Kasumi-1 (cell line): ENCODE results near the gene UBE2R2.
A peak's percentile ranks its signal among the peaks of the same experiment; 100 is the strongest.
"Not testable (repeated sequence)": the region's sequence is repeated elsewhere in the genome, so short reads cannot be mapped to it uniquely, and the experiment has no call there.

Source experiments
- DNase-seq, 2 experiments: peaks; one replicate each; lab custom pipeline; 2025; lab: John Stamatoyannopoulos, UW

The UBE2R2 gene

DNA sequence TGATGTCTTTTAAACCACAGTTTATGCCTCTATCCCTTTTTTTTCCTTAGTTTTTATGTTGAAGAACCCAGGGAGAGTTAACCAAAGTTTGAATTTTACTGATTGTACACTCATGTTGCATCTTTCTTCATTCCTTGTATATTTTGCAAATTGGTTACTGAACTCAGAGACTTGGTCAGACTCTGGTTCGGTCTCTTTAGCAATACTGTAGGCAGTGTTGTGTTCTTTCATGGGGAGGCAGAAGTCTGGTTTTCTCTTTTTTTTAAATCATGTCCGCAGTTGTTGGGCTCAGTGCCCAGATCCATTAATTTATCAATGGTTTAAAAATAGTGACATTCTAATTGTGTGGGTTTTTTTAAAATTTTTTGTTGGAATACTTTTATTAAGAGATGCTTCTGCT is 23.4 kb downstream of the UBE2R2 start:
- DNase-seq = no peak

DNA sequence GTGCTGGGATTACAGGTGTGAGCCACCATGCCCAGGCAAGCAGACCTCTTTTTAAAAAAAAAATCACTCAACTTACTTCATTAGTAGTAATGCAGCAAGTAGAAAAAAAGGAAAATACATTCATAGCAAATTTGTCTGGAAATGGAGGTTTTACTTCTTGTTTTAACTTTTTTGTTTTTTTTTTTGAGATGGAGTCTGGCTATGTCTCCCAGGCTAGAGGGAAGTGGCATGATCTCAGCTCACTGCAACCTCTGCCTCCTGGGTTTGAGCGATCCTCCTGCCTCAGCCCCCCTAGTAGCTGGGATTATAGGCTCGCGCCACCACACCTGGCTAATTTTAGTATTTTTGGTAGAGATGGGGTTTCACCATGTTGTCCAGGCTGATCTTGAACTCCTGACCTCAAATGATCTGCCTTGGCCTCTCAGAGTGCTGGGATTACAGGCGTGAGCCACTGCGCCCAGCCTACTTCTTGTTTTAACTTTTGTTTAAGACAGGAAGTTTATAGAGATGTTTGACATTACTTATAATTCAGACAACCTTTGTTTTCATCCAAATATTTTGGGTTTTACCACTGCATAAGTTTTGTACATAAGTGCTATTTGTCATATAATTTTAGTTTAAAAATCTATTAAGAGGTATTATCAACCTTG is 26.5 kb downstream of the UBE2R2 start:
- DNase-seq = no peak

DNA sequence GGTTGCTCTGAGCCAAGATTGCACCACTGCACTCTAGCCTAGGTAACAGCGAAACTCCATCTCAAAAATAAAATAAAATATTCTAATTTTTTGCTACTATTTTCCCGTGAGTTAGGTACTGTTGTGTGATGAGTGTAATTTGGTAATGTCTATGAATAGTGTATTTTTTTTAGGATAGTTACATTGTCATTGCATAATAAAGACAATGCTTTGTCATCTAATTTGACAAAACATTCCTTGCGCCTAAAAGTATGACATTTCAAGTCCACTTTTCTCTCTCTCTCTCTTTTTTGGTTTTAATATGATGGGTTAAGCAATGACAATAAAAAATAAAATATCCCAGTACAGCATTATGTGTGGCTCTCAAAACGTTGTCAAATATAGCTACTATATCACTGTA is 29.3 kb downstream of the UBE2R2 start:
- no peak for DNase-seq

DNA sequence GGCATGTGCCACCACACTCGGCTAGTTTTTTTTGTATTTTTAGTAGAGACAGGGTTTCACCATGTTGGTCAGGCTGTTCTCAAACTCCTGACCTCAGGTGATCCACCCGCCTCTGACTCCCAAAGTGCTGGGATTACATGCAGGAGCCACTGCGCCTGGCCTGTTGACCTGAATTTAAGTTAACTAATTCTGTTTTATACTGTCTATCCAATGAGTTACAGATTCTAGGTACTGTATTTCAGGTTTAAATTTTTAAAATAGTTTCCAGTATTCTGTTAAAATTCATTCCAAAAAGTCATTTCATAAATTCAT is 30.9 kb downstream of the UBE2R2 start:
- DNase-seq = not testable (repeated sequence)

DNA sequence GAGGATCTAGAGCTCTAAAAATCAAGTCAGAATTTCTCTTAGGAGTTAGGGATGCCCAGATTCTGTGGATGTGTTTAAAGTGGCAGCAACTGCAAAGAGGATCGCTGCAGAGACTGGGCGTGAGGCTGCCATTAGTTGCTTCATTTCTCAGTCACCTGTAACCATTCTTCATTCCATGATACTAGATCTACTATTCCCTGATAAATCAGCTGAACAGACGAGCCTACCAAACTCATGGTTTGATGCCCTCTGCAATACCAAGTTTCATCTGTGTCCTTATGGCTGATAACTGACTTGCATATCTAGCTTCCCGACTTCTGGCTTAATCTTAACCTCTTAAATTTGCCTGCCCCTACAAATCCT is 33.3 kb downstream of the UBE2R2 start:
- no peak for DNase-seq

DNA sequence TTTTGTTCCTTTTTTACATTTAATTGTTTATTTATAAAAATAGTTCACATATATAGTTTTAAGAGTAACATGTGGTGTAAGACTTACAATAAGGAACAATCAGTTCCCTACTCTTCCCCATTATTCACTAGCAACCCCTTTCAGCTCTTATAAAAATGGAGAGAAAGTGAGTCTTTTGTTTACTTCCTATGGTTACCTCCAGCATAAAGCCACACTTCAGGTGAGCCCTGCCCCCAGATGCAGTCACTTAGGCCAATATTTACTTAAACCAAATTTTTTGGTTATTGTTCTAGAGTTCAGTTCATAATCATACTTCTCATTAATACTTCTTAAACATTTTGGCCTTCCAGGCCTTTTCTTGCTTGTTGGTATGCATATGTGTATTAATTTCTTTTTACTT is 33.7 kb downstream of the UBE2R2 start:
- no peak for DNase-seq

DNA sequence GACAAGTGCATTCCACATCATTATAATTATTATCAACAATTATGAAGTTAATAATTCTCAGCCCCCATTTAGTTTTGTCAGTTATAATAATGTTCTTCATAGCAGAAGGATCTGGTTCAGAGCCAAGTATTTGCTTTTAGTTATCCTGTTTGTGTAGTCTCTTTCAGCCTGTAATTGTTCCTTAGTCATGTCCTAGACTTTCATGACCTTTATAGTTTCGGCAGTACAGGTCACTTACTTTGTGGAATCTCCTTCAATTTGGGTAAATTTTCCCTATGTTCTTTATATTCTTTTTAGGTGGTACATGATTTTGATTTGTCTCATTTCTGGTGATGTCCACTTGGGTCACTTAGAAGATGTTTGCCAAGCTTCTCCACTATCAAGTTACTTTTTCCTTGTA is 34.3 kb downstream of the UBE2R2 start:
- DNase-seq = no peak

DNA sequence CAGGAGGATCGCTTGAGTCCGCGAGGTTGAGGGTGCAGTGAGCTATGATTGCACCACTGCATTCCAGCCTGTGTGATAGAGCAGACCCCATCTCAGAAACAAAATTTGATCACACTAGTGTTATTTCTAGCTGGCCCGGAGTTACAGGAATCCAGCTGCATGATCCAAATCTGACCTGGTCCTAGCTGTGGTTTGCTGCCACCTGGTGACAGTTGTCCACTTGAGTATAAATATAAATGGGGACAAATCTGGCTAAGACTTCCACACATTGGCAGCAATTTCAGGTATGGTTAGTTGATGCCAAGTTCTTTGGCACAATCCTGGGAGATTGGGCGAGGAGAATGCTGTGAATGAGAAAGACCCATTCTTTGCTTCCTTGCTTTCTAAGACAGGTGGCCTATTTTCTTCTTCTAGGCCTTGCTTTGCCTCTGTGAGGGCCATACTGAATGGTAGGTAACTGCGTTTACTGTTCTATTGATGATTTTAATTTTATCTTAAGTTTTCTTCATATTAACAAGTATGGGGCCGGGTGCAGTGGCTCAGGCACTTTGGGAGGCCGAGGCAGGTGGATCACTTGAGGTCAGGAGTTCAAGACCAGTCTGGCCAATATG is 35.4 kb downstream of the UBE2R2 start:
- peak in 1 of 2 experiments; percentile 24 for DNase-seq

DNA sequence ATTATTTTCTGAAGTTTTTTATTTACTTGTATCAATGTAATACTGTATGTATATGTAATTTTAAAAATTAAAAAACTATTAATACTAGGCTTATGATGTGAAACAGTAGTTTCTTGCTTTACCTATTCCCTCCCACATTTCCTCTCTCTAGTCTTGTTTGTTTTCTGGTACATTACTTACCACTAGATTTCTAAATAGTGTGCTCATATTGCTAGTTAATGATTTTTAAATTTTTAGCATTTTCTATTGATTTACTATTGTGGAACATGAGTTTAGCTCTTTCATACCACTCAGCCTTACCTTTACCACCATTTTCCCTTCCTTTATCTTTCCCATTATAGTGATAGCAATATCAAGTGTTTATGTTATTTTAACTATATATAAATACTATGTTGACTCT is 39.3 kb downstream of the UBE2R2 start:
- DNase-seq = no peak

DNA sequence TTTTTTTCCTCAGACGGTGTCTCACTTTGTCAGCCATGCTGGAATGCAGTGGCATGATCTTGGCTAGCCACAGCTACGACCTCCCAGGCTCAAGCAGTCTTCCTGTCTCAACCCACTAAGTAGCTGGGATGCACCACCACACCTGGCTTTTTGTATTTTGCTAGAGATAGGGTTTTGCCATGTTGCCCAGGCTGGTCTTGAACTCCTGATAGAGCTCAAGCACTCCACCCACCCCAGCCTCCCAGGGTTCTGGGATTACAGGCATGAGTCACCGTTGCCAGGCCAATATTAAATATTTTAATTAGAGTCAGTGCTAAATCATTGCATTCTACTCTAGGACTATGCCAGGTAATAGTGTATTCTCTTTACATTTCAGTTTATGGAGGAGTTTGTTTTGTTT is 41.5 kb downstream of the UBE2R2 start:
- no peak for DNase-seq

DNA sequence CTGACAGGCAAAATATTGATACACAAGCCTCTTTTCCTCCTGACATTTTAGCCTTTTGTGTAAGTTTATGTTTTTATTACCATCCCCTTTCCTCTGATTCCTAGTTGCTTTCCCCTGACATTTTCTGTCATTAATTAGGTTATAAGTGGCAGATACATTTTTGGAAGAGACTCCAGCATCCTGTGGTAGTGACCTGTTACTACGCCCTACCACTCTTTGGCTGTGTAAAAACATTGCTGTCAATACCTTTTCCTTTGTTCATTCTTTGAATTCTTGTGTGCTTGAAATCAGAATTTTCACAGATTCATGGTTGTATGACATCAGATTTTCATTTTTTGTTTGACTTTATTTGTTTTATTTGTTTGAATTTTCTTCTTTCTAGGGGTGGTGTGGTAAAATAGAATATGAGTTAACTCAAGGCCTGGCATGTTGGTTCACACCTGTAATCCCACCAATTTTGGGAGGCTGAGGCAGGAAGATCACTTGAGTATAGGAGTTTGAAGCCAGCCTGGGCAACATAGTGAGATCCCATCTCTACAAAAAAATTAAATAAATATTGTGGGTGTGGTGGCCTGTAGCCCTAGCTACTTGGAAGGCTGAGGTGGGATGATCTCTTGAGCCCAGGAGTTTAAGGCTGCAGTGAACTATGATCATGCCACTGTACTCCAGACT is 43.4 kb downstream of the UBE2R2 start:
- peak in 1 of 2 experiments; percentile 22 for DNase-seq

DNA sequence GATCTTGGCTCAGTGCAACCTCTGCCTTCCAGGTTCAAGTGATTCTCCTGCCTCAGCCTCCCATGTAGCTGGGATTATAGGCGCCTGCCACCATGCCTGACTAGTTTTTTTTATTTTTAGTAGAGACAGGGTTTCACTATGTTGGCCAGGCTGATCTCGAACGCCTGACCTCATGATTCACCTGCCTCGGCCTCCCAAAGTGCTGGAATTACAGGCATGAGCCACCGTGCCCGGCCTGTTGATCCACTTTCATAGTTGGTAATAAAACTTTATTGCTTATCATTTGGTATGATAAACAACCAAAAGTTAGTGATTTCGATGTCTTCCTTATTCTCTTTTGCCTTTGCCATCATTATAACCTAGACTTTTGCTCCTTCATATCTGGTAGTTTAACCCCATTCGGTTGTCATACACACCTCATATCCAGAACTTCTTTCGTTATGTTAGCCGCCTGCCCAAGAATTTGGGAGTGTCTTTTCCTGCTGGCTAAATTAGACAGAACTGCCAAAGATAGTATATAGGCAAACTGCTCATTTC is 45.0 kb downstream of the UBE2R2 start:
- no peak for DNase-seq

DNA sequence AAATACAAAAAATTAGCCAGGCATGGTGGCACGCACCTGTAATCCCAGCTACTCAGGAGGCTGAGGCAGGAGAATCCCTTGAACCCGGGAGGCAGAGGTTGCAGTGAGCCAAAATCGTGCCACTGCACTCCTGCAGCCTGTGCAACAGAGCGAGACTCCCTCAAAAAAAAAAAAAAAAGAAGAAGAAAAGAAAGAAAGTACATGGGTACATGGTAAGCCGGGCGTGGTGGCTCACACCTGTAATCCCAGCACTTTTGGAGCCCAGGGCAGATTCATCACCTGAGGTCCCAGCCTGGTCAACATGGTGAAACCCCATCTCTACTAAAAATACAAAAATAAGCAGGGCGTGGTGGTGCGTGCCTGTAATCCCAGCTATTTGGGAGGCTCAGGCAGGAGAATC is 46.1 kb downstream of the UBE2R2 start:
- not testable (repeated sequence) for DNase-seq

DNA sequence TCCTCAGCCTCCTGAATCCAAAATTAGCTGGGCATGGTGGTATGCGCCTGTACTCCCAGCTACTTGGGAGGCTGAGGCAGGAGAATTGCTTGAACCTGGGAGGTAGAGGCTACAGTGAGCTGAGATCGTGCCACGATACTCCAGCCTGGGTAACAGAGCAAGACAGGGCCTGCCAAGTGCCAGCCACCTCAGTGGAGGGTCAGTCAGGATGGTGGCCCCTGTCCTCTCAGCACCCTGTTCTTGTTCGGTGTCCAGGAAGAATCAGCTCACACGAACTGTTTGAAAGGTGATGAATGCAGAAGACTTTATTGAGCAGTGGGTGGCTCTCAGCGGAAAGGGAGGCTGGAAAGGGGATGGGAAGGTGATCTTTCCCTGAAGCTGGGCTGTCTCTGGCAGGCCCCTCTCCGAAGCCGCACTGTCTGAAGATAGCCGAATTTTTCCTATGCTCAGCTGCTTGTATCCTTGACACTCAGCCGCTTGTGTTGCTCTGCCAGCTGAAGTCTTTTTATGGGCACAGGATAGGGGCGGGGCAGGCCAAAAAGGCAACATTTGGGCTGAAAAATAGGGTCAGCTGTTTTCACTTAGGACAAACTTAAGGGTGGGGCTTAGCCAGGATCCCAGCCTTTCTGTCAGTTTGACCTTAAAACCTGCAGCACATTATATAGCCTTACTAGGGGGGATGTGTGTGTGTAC is 50.9 kb downstream of the UBE2R2 start:
- no peak for DNase-seq

DNA sequence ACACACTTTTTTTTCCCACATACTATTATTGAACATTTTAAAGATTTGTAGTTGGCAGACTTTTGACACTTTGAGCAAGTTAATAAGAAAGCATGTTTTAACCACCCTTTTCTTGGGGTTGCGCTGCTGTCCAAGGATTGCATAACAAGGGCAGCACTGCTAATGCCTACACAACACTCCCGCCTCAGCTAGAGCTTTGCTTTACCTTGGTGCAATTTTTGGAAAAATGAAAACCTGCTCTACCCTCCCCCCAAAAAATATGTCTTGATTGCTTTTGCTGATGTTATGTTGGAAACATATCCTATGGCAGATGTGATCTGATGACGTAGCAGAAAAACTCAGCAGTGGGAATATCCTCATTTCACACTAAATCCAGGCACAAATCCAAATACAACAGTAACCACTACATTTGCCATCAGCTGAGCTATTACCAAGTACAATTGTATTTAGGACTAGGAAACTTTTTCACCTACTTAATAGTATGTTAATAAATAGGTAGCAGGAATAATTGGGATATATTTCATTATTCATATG is 51.5 kb downstream of the UBE2R2 start:
- DNase-seq = no peak

DNA sequence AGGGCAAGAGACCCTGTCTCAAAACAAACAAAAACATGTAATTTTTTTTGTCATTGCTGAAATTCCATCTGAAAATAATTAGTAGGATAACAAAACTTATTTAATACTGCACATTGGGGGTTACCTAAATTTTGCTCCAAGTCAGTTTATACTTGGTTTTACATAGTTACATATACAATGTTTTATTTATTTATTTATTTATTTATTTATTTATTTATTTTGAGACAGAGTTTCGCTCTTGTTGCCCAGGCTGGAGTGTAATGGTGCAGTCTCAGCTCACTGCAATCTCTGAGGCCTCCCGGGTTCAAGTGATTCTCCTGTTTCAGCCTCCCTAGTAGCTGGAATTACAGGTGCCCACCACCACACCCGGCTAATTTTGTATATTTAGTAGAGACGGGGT is 52.3 kb downstream of the UBE2R2 start:
- not testable (repeated sequence) for DNase-seq

DNA sequence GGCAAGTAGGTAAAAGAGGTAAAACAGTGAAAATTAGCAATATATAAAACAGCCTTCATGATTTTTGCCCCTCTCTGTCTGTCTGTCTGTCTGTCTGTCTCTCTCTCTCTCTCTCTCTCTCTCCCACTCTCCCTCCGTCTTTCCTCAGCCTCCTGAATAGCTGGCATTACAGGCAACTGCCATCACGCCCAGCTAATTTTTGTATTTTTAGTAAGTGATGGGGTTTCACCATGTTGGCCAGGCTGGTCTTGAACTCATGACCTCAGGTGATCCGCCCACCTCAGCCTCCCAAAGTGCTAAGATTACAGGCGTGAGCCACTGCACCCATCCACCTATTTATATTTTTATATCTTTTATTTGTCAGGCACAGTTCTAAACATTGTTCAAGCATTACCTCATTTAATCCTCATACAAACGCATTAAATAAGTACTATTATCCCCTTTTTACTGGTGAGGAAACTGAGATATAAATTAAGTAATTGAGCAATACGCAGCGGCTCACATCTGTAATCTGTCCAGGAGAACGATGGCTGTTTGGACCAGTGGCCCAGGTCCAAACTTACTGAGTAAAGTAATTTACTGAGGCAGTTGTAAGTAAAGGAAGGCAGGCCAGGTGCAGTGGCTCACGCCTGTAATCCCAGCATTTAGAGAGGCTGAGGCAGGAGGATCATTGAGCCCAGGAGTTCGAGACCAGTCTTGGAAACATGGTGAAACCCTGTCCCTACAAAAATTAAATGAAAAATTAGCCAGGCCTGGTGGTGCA is 60.9 kb downstream of the UBE2R2 start:
- no peak for DNase-seq

DNA sequence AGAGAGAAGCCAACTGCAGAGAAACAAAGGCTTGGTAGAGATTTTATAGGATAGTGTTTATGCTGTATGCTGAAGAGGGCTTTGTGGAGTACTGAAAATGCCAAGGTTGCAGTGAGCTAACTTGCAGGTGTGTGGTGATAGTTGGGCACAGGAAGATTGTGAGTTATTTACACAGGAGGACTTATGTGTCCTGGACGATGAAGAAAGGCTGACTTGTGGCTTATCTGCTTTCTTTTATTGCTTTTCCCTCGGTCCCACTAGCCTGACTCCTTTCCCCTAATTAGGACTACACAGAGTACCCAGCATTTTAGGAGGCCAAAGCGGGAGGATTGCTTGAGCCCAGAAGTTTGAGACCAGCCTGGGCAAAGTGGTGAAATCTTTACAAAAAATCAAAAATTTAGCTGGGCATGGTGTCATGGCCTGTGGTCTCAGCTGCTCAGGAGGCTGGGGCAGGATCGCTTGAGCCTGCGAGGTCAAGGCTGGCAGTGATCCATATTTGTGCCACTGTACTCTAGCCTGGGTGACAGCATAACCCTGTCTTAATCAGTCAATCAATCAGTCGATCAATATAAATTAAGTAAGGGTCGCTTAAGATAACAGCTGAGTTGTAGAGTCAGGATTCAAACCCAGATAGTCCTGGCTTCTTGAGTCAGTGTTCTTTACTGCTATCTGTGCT is 61.9 kb downstream of the UBE2R2 start:
- no peak for DNase-seq

DNA sequence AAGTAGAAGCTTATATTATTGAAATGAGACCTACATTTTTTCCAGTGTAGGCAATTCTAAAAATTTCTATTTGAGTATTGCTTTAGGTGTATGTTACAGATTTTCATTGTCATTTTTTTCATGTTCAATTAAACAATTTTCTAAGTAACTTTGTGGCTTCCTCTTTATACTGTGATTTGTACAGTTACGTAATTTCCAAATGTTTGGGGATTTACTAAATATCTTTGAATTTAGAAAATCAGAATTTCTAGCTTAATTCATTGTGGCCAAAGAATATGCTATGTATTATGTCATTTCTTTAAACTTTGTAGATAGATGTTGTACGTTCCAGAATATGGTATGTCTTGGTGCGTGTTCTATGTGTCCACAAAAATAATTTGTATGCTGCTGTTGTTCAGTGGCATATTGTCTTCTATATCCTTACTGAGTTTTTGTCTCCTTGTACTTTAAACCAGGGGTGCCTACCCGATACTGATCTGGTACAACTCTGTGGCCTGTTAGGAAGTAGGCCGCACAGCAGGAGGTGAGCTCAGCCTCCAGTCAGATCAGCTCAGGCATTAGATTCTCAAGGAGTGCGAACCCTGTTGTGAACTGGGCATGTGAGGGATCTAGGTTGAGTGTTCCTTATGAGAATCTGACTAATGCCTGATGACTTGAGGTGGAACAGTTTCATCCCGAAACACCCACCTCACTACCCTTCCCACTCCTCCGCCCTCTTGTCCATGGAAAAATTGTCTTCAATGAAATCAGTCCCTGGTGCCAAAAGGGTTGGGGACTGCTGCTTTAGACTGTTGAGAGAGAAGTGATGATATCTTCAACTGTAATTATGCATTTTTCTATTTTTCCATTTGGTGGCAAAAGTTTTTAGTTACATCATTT is 63.5 kb downstream of the UBE2R2 start:
- DNase-seq = no peak

DNA sequence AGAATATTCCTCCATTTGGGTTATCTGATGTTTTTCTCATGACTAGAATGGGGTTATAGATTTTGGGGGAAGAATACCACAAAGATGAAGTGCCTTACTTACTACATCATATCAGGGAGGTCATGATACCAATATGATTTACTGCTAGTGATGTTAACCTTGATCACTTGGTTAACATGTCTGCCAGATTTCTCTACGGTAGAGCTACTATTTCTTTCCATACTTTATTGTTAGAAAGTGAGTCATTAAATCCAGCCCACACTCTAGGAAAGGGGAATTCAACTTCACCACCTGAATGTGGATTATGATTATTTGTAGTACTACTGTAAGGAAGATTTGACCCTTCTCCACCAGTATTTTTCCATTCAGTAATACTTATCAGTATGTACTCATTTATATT is 64.7 kb downstream of the UBE2R2 start:
- no peak for DNase-seq
